ENCODE measurements around the gene OR1I1. TPM values are rescaled to one million over a fixed set of nuclear protein-coding genes. Genes with fewer than 3 reads are reported as not detected.

The OR1I1 gene
- polyA plus RNA-seq, 3 donors from 2014 or later = not detected

- Mint-ChIP-seq H3K4me3 (no peak overlapping the region), H3K9me3 (no peaks in the 10 kb centered on the region), H3K36me3 (peaks cover 14 to 23% (median 15%) of the 10 kb centered on the region in 3 donors), H3K27ac (no peak overlapping the region), H3K27me3 (ENCODE audit: low read depth in 3 of 3) (no peaks in the 10 kb centered on the region), H3K4me1 (no peaks in the 10 kb centered on the region)
- DNase-seq = no peak
Measured at GRCh38 chr19:15116856-15117255, 34.8 kb downstream of the OR1I1 start.

- DNase-seq = no peak
- no peaks in the 10 kb centered on the region for H3K4me1 Mint-ChIP-seq
- peaks cover 14 to 23% (median 15%) of the 10 kb centered on the region in 3 donors for H3K36me3 Mint-ChIP-seq
- H3K27ac Mint-ChIP-seq = peak overlapping the region in 1 of 6 donors; percentile 64
- H3K27me3 Mint-ChIP-seq (ENCODE audit: low read depth in 3 of 3) = peaks cover 0 to 2% (median 0%) of the 10 kb centered on the region in 3 donors
- no peak overlapping the region for H3K4me3 Mint-ChIP-seq
- no peaks in the 10 kb centered on the region for H3K9me3 Mint-ChIP-seq
Measured at GRCh38 chr19:15118248-15118647, 36.2 kb downstream of the OR1I1 start.

- Mint-ChIP-seq H3K4me1 (peaks cover under 1 to 2% of the 10 kb centered on the region in 2 donors), H3K27me3 (ENCODE audit: low read depth in 3 of 3) (peaks cover 0 to 2% (median 0%) of the 10 kb centered on the region in 3 donors), H3K9me3 (no peaks in the 10 kb centered on the region), H3K36me3 (peaks cover 14 to 23% (median 15%) of the 10 kb centered on the region in 3 donors), H3K4me3 (no peak overlapping the region), H3K27ac (no peak overlapping the region)
- DNase-seq = no peak
Measured at GRCh38 chr19:15118789-15119494, 36.9 kb downstream of the OR1I1 start.

GRCh38 chr19:15120135-15121026, 38.4 kb downstream of the OR1I1 start:
- H3K4me1 Mint-ChIP-seq = peaks cover 14 to 17% of the 10 kb centered on the region in 2 donors
- DNase-seq = no peak
- peaks cover 3 to 5% (median 4%) of the 10 kb centered on the region in 3 donors for H3K27me3 Mint-ChIP-seq (ENCODE audit: low read depth in 3 of 3)
- H3K4me3 Mint-ChIP-seq = no peak overlapping the region
- no peak overlapping the region for H3K27ac Mint-ChIP-seq
- H3K36me3 Mint-ChIP-seq = peaks cover 14 to 23% (median 15%) of the 10 kb centered on the region in 3 donors
- no peaks in the 10 kb centered on the region for H3K9me3 Mint-ChIP-seq

- H3K4me1 Mint-ChIP-seq = peaks cover 17 to 23% of the 10 kb centered on the region in 2 donors
- peaks cover 9 to 16% (median 15%) of the 10 kb centered on the region in 3 donors for H3K36me3 Mint-ChIP-seq
- no peak for DNase-seq
- no peak overlapping the region for H3K4me3 Mint-ChIP-seq
- H3K9me3 Mint-ChIP-seq = no peaks in the 10 kb centered on the region
- H3K27me3 Mint-ChIP-seq (ENCODE audit: low read depth in 3 of 3) = peaks cover 7 to 10% (median 10%) of the 10 kb centered on the region in 3 donors
- H3K27ac Mint-ChIP-seq = peak overlapping the region in 1 of 6 donors; percentile 50
Measured at GRCh38 chr19:15122331-15123030, 40.5 kb downstream of the OR1I1 start.

GRCh38 chr19:15123031-15123890, 41.2 kb downstream of the OR1I1 start:
- no peak for DNase-seq
- Mint-ChIP-seq H3K36me3 (peaks cover 9 to 15% (median 12%) of the 10 kb centered on the region in 3 donors), H3K4me1 (peaks cover 17 to 23% of the 10 kb centered on the region in 2 donors), H3K27ac (peak overlapping the region in 2 of 6 donors; percentile 4 to 49), H3K9me3 (no peaks in the 10 kb centered on the region), H3K27me3 (ENCODE audit: low read depth in 3 of 3) (peaks cover 7 to 10% (median 10%) of the 10 kb centered on the region in 3 donors), H3K4me3 (peak overlapping the region; percentile 40 to 97 (median 41))

- H3K4me3 Mint-ChIP-seq = peak overlapping the region; percentile 97 to 100 (median 99)
- no peaks in the 10 kb centered on the region for H3K9me3 Mint-ChIP-seq
- peak overlapping the region; percentile 97 to 100 (median 98) for H3K27ac Mint-ChIP-seq
- peaks cover 17 to 23% of the 10 kb centered on the region in 2 donors for H3K4me1 Mint-ChIP-seq
- no peak for DNase-seq
- H3K36me3 Mint-ChIP-seq = peaks cover 4 to 9% (median 7%) of the 10 kb centered on the region in 3 donors
- peaks cover 7 to 11% (median 10%) of the 10 kb centered on the region in 3 donors for H3K27me3 Mint-ChIP-seq (ENCODE audit: low read depth in 3 of 3)
Measured at GRCh38 chr19:15123900-15124299, 41.9 kb downstream of the OR1I1 start.

GRCh38 chr19:15124572-15125231, 42.7 kb downstream of the OR1I1 start:
- H3K27ac Mint-ChIP-seq = peak overlapping the region; percentile 97 to 100 (median 98)
- H3K27me3 Mint-ChIP-seq (ENCODE audit: low read depth in 3 of 3) = peaks cover 7 to 17% (median 10%) of the 10 kb centered on the region in 3 donors
- peak in 1 of 3 donors; percentile 7 for DNase-seq
- no peaks in the 10 kb centered on the region for H3K9me3 Mint-ChIP-seq
- peaks cover 4 to 7% (median 7%) of the 10 kb centered on the region in 3 donors for H3K36me3 Mint-ChIP-seq
- peaks cover 17 to 23% of the 10 kb centered on the region in 2 donors for H3K4me1 Mint-ChIP-seq
- H3K4me3 Mint-ChIP-seq = peak overlapping the region; percentile 97 to 100 (median 99)

GRCh38 chr19:15125232-15126067, 43.4 kb downstream of the OR1I1 start:
- Mint-ChIP-seq H3K4me1 (peaks cover 17 to 23% of the 10 kb centered on the region in 2 donors), H3K36me3 (peaks cover 4 to 7% (median 5%) of the 10 kb centered on the region in 3 donors), H3K4me3 (peak overlapping the region; percentile 97 to 100 (median 99)), H3K27me3 (ENCODE audit: low read depth in 3 of 3) (peaks cover 7 to 17% (median 10%) of the 10 kb centered on the region in 3 donors), H3K9me3 (no peaks in the 10 kb centered on the region), H3K27ac (peak overlapping the region; percentile 97 to 100 (median 98))
- DNase-seq = peak; percentile 99

GRCh38 chr19:15126131-15126910, 44.3 kb downstream of the OR1I1 start:
- Mint-ChIP-seq H3K9me3 (no peaks in the 10 kb centered on the region), H3K36me3 (peaks cover 0 to 2% (median 0%) of the 10 kb centered on the region in 3 donors), H3K27ac (peak overlapping the region in 2 of 6 donors; percentile 97), H3K4me3 (no peak overlapping the region), H3K27me3 (ENCODE audit: low read depth in 3 of 3) (peaks cover 7 to 17% (median 10%) of the 10 kb centered on the region in 3 donors), H3K4me1 (peaks cover 17 to 23% of the 10 kb centered on the region in 2 donors)
- no peak for DNase-seq

Measured in immature natural killer cell (primary cell).